ENCODE data around the gene AK3.
A peak's percentile ranks its signal among the peaks of the same experiment; 100 is the strongest.

The AK3 gene

DNA sequence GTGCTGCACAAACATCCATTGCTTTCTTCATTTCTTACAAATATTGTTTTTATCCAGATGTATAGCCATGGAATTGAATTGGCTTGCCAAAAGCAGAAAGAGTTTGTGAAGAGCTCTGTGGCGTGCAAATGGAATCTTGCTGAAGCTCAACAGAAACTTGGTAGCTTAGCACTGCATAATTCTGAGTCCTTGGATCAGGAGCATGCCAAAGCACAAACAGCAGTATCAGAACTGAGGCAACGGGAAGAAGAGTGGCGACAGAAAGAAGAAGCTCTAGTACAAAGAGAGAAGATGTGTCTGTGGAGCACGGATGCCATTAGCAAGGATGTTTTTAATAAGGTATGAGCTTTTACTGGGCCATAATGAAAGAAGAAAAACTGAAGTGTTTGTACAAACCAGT is 56.2 kb downstream of the AK3 start:
- H3K27me3 ChIP-seq (ENCODE audit: insufficient read depth, poor library complexity, severe bottlenecking) = no peaks in the 10 kb centered on the region
- no peak overlapping the region for H3K4me3 ChIP-seq (replicated peaks; ENCODE audit: insufficient read depth, low read length)
- no peak overlapping the region for H3K27ac ChIP-seq (replicated peaks)
- TF ChIP-seq, protein P1, sequence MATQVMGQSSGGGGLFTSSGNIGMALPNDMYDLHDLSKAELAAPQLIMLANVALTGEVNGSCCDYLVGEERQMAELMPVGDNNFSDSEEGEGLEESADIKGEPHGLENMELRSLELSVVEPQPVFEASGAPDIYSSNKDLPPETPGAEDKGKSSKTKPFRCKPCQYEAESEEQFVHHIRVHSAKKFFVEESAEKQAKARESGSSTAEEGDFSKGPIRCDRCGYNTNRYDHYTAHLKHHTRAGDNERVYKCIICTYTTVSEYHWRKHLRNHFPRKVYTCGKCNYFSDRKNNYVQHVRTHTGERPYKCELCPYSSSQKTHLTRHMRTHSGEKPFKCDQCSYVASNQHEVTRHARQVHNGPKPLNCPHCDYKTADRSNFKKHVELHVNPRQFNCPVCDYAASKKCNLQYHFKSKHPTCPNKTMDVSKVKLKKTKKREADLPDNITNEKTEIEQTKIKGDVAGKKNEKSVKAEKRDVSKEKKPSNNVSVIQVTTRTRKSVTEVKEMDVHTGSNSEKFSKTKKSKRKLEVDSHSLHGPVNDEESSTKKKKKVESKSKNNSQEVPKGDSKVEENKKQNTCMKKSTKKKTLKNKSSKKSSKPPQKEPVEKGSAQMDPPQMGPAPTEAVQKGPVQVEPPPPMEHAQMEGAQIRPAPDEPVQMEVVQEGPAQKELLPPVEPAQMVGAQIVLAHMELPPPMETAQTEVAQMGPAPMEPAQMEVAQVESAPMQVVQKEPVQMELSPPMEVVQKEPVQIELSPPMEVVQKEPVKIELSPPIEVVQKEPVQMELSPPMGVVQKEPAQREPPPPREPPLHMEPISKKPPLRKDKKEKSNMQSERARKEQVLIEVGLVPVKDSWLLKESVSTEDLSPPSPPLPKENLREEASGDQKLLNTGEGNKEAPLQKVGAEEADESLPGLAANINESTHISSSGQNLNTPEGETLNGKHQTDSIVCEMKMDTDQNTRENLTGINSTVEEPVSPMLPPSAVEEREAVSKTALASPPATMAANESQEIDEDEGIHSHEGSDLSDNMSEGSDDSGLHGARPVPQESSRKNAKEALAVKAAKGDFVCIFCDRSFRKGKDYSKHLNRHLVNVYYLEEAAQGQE (IDR thresholded peaks at IDR 0.05; ENCODE audit: insufficient replicate concordance, low read depth) = no peak
- TF ChIP-seq GABPA (IDR thresholded peaks at IDR 0.05; ENCODE audit: low read depth) (no peak), SPI1 (IDR thresholded peaks at IDR 0.05; ENCODE audit: borderline replicate concordance, low read depth) (no peak), POLR2AphosphoS5 (IDR thresholded peaks at IDR 0.05; ENCODE audit: low read depth) (no peak)
- TF ChIP-seq, protein P2, sequence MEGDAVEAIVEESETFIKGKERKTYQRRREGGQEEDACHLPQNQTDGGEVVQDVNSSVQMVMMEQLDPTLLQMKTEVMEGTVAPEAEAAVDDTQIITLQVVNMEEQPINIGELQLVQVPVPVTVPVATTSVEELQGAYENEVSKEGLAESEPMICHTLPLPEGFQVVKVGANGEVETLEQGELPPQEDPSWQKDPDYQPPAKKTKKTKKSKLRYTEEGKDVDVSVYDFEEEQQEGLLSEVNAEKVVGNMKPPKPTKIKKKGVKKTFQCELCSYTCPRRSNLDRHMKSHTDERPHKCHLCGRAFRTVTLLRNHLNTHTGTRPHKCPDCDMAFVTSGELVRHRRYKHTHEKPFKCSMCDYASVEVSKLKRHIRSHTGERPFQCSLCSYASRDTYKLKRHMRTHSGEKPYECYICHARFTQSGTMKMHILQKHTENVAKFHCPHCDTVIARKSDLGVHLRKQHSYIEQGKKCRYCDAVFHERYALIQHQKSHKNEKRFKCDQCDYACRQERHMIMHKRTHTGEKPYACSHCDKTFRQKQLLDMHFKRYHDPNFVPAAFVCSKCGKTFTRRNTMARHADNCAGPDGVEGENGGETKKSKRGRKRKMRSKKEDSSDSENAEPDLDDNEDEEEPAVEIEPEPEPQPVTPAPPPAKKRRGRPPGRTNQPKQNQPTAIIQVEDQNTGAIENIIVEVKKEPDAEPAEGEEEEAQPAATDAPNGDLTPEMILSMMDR (IDR thresholded peaks at IDR 0.05; ENCODE audit: insufficient read depth, low read length) = no peak
- no peak for DNase-seq (ENCODE audit: low read depth in 1 of 2, low spot score in 1 of 2)

DNA sequence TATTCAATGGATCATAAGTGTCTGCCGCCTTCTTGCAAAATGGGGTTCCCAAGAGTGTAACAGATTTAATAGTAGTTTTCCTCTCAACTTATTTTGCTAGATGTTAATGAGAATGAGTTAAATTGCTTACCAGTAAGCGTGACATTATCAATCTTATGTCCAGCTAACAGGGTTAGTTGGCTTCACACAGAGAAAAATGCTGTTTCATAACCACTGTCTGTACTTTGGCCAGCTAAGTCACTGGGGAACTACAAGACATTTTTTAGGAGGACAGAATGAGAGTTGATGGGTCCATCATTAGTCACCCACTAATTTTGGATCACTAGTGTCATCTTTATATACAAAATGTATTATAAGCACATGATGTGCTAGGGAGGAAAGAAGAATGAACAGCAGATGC is 60.3 kb downstream of the AK3 start:
- peak overlapping the region; percentile 87 for H3K4me3 ChIP-seq (replicated peaks; ENCODE audit: insufficient read depth, low read length)
- peak overlapping the region; percentile 95 for H3K27ac ChIP-seq (replicated peaks)
- TF ChIP-seq, protein P1 (IDR thresholded peaks at IDR 0.05; ENCODE audit: insufficient replicate concordance, low read depth) = no peak
- TF ChIP-seq, protein P2 (IDR thresholded peaks at IDR 0.05; ENCODE audit: insufficient read depth, low read length) = no peak
- TF ChIP-seq GABPA (IDR thresholded peaks at IDR 0.05; ENCODE audit: low read depth) (no peak), SPI1 (IDR thresholded peaks at IDR 0.05; ENCODE audit: borderline replicate concordance, low read depth) (no peak), POLR2AphosphoS5 (IDR thresholded peaks at IDR 0.05; ENCODE audit: low read depth) (no peak)
- DNase-seq (ENCODE audit: low read depth in 1 of 2, low spot score in 1 of 2) = no peak
- no peaks in the 10 kb centered on the region for H3K27me3 ChIP-seq (ENCODE audit: insufficient read depth, poor library complexity, severe bottlenecking)

DNA sequence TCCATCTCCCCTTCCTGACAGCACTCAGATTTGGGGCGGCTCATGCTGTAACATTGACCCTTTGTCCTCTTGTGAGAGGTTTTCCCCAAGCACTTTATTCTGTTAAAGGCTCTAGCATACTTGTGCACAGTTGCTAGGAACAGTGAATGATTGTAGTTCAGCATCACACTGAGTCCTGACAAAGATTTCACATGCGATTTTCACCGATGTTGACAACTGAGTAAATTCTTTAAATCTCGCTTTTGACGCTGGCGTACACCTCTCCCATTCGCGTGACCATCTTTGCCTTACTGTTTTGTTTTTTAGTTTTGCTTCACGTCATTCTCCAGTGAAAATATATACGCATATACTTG is 60.9 kb downstream of the AK3 start:
- no peak for DNase-seq (ENCODE audit: low read depth in 1 of 2, low spot score in 1 of 2)
- TF ChIP-seq SPI1 (IDR thresholded peaks at IDR 0.05; ENCODE audit: borderline replicate concordance, low read depth) = no peak
- TF ChIP-seq, protein P1 (IDR thresholded peaks at IDR 0.05; ENCODE audit: insufficient replicate concordance, low read depth) = no peak
- no peak for TF ChIP-seq GABPA (IDR thresholded peaks at IDR 0.05; ENCODE audit: low read depth)
- TF ChIP-seq, protein P2 (IDR thresholded peaks at IDR 0.05; ENCODE audit: insufficient read depth, low read length) = no peak
- TF ChIP-seq POLR2AphosphoS5 (IDR thresholded peaks at IDR 0.05; ENCODE audit: low read depth) = no peak
- Histone ChIP-seq H3K27me3 (ENCODE audit: insufficient read depth, poor library complexity, severe bottlenecking) (no peaks in the 10 kb centered on the region), H3K27ac (replicated peaks) (peak overlapping the region; percentile 95), H3K4me3 (replicated peaks; ENCODE audit: insufficient read depth, low read length) (peak overlapping the region; percentile 87)
